Endothelial cell of umbilical vein (primary cell): ENCODE results near the gene GPR4. TPM values are rescaled to one million over a fixed set of nuclear protein-coding genes. Genes with fewer than 3 reads are reported as not detected.

Experiments used
- BruUV-seq: library from RNA; stranded (reverse); fragments of 400-500 nt; replicated peaks from 2 replicates; lab custom pipeline; 2021; lab: Mats Ljungman, UMichigan
- CTCF ChIA-PET: fragments of 300-600, 350-600 bp; sonication (Branson Sonifier 250); formaldehyde crosslinking; loops from one replicate; lab custom pipeline; 2021; ENCODE audit warnings: antibody characterized with exemption, inconsistent platforms; lab: Charles Lee
- POLR2A ChIA-PET: fragments of 300-600, 350-600 bp; sonication (Branson Sonifier 250); formaldehyde crosslinking; loops from one replicate; lab custom pipeline; 2021; ENCODE audit warnings: antibody characterized with exemption, inconsistent platforms; lab: Charles Lee
- DNase-seq: peaks from one replicate; pipeline ENCODE4 v3.0.0-alpha.2; 2011; ENCODE audit warnings: low read depth, low spot score
- FAIRE-seq: peaks from 2 replicates; lab custom pipeline; 2011; peaks lifted over from hg19 to GRCh38; lab: Jason Lieb, UNC
- H2AFZ ChIP-seq: 2 replicates; pipeline ENCODE4 v1.6.0; 2012; ENCODE audit warnings: low read depth, low read length, control low read depth, inconsistent platforms
- H3K27ac ChIP-seq: 2 replicates; pipeline ENCODE4 v1.5.1; 2011; ENCODE audit warnings: low read depth, mild to moderate bottlenecking, control low read depth, low read length, moderate library complexity; ENCODE audit not compliant: insufficient read depth
- H3K27me3 ChIP-seq, 2 experiments: 2 replicates each; pipeline versions ENCODE4 v1.6.0 to v1.6.1; 2011; ENCODE audit warnings: low read length in 2 of 2, mixed read lengths in 1 of 2; ENCODE audit not compliant: control insufficient read depth in 2 of 2, insufficient read depth in 2 of 2
- H3K36me3 ChIP-seq, 2 experiments: 2 replicates in 1 of 2; 3 replicates in 1 of 2; pipeline ENCODE4 v1.5.1; 2011; ENCODE audit warnings: low read length in 2 of 2, mild to moderate bottlenecking in 1 of 2, moderate library complexity in 1 of 2; ENCODE audit not compliant: control insufficient read depth in 2 of 2, insufficient read depth in 2 of 2; ENCODE audit errors: extremely low read depth in 1 of 2
- H3K4me1 ChIP-seq: 3 replicates; pipeline ENCODE4 v1.5.1; 2011; ENCODE audit warnings: mild to moderate bottlenecking, low read length; ENCODE audit not compliant: control insufficient read depth, insufficient read depth; ENCODE audit errors: extremely low read depth
- H3K4me2 ChIP-seq: 2 replicates; pipeline ENCODE4 v1.6.1; 2011; ENCODE audit warnings: low read length, control low read depth, mixed read lengths; ENCODE audit not compliant: insufficient read depth
- H3K4me3 ChIP-seq, 3 experiments: fragments of 200-600 bp in 1 of 3; sonication (generic), shearing (Covaris generic) in 1 of 3; replicated peaks in 1 of 3; 2 replicates each; pipeline ENCODE4 v1.5.1; 2011 to 2016; ENCODE audit warnings: control low read depth in 3 of 3, low read length in 3 of 3, mild to moderate bottlenecking in 2 of 3, inconsistent platforms in 1 of 3, low read depth in 1 of 3, moderate library complexity in 1 of 3; ENCODE audit not compliant: insufficient read depth in 1 of 3
- H3K79me2 ChIP-seq: 2 replicates; pipeline ENCODE4 v1.6.0; 2012; ENCODE audit warnings: low read length, inconsistent platforms; ENCODE audit not compliant: control insufficient read depth, insufficient read depth
- H3K9ac ChIP-seq: replicated peaks from 2 replicates; pipeline ENCODE3; 2011; ENCODE audit warnings: low read length, control low read depth; ENCODE audit not compliant: insufficient read depth; ENCODE audit errors: extremely low read depth
- H3K9me1 ChIP-seq: replicated peaks from 3 replicates; pipeline ENCODE4 v1.6.0; 2011; ENCODE audit warnings: mild to moderate bottlenecking, low read length; ENCODE audit not compliant: control insufficient read depth, insufficient read depth; ENCODE audit errors: extremely low read depth
- H3K9me3 ChIP-seq: replicated peaks from 2 replicates; pipeline ENCODE4 v1.5.1; 2012; ENCODE audit warnings: low read length, inconsistent platforms; ENCODE audit not compliant: control insufficient read depth, insufficient read depth
- H4K20me1 ChIP-seq: replicated peaks from 2 replicates; pipeline ENCODE3; 2011; ENCODE audit warnings: mild to moderate bottlenecking, low read length; ENCODE audit not compliant: control insufficient read depth, insufficient read depth; ENCODE audit errors: extremely low read depth
- CTCF ChIP-seq, 2 donors: IDR thresholded peaks; 1 replicate in 1 of 2; 2 replicates in 1 of 2; pipeline ENCODE4 v1.5.1; 2011; ENCODE audit warnings: low read length in 2 of 2, mild to moderate bottlenecking in 2 of 2, moderate library complexity in 2 of 2, control low read depth in 1 of 2, inconsistent platforms in 1 of 2, low read depth in 1 of 2; ENCODE audit not compliant: insufficient read depth in 1 of 2; ENCODE audit errors: extremely low read depth in 1 of 2
- EZH2 ChIP-seq: IDR thresholded peaks from 2 replicates; pipeline ENCODE4 v1.6.1; 2012; ENCODE audit warnings: borderline replicate concordance, low read depth, mild to moderate bottlenecking, moderate library complexity, low read length, inconsistent platforms; ENCODE audit not compliant: severe bottlenecking
- GATA2 ChIP-seq: IDR thresholded peaks from 2 replicates; pipeline ENCODE4 v1.7.0; 2011; ENCODE audit warnings: low read depth, mild to moderate bottlenecking, moderate library complexity, mixed read lengths, low read length; ENCODE audit not compliant: insufficient read length, insufficient read depth
- JUN ChIP-seq: IDR thresholded peaks from 2 replicates; pipeline ENCODE4 v1.6.1; 2011; ENCODE audit warnings: borderline replicate concordance, low read depth; ENCODE audit not compliant: insufficient read length, insufficient read depth
- MYC ChIP-seq: IDR thresholded peaks from one replicate; pipeline ENCODE4 v1.6.1; 2011; ENCODE audit warnings: mild to moderate bottlenecking, low read depth, low read length
- POLR2A ChIP-seq: IDR thresholded peaks from 2 replicates; pipeline ENCODE4 v1.6.1; 2012; ENCODE audit warnings: low read depth, mild to moderate bottlenecking, control low read depth, low read length
- POLR2AphosphoS5 ChIP-seq: IDR thresholded peaks from 2 replicates; pipeline ENCODE4 v1.6.1; 2012; ENCODE audit warnings: low read depth, mild to moderate bottlenecking, control low read depth, low read length, moderate library complexity; ENCODE audit not compliant: insufficient read depth
- dilution Hi-C: fragments of 300-500 bp; cut with MboI; formaldehyde crosslinking; loops from one replicate; pipeline ENCODE4 v1.15.0; 2019; ENCODE audit warnings: low sequenced_read_pairs; ENCODE audit not compliant: extremely low pct_ligation_motif_present
- intact Hi-C: fragments of 100-400 bp; cut with micrococcal nuclease; formaldehyde crosslinking; loops from one replicate; pipeline ENCODE4 v1.10.0; 2022
- polyA plus RNA-seq, 4 experiments: library from polyadenylated mRNA; depleted of rRNA in 3 of 4; stranded (reverse) in 3 of 4; unstranded in 1 of 4; fragments of >200 nt; gene quantifications; 2 replicates each; pipeline versions ENCODE4 v1.2.1 to v1.2.3, GENCODE V29; 2011 to 2012; ENCODE audit warnings: missing spikeins in 1 of 4
- total RNA-seq: library from RNA; stranded (reverse); gene quantifications from 2 replicates; pipeline ENCODE4 v1.2.3, GENCODE V29; 2021
- TF ChIP-seq, protein P1 (sequence below): IDR thresholded peaks from 2 replicates; pipeline ENCODE4 v1.6.1; 2011; ENCODE audit not compliant: insufficient read depth, insufficient read length

The GPR4 gene
- total and polyA plus RNA-seq, 2 donors (not counting 3 experiments of a cell fraction or from before 2014, with no cell fraction given): 17.9 to 26.7 TPM

GRCh38 chr19:45578861-45579260 is 23.2 kb downstream of the GPR4 start:
- CTCF ChIA-PET: no interaction called here
- Histone ChIP-seq H3K79me2 (peaks cover 6% of the 10 kb centered on the region), H3K9me3 (no peaks in the 10 kb centered on the region), H3K36me3 (no peaks in the 10 kb centered on the region), H3K4me3 (no peak overlapping the region), H4K20me1 (no peaks in the 10 kb centered on the region), H3K27ac (no peak overlapping the region), H3K27me3 (no peaks in the 10 kb centered on the region), H3K9me1 (no peaks in the 10 kb centered on the region), H2AFZ (no peak overlapping the region), H3K9ac (no peak overlapping the region), H3K4me2 (no peak overlapping the region), H3K4me1 (peaks cover 12% of the 10 kb centered on the region)
- intact Hi-C loops (no loop called here), dilution Hi-C loops (no loop called here)
- FAIRE-seq: no peak
- POLR2A ChIA-PET: no interaction called here
- BruUV-seq: no TSS peak
- DNase-seq: no peak
- TF ChIP-seq POLR2AphosphoS5 (no peak), CTCF (IDR thresholded peaks at IDR 0.05; ENCODE audit: extremely low read depth in 1 of 2, insufficient read depth in 1 of 2, low read depth in 1 of 2, low read length in 2 of 2) (no peak), GATA2 (no peak), JUN (no peak), EZH2 (no peak), MYC (no peak), POLR2A (no peak)
- TF ChIP-seq, protein P1, sequence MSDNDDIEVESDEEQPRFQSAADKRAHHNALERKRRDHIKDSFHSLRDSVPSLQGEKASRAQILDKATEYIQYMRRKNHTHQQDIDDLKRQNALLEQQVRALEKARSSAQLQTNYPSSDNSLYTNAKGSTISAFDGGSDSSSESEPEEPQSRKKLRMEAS: no peak
